Keratinocyte (primary cell): ENCODE data around the gene LBP.

Source experiments
- CTCF ChIP-seq, 3 experiments: IDR thresholded peaks in 1 of 3; conservative IDR thresholded peaks in 1 of 3; optimal IDR thresholded peaks in 1 of 3; 2 replicates in 2 of 3; 3 replicates in 1 of 3; pipeline versions ENCODE3 to v1.5.1; 2011; ENCODE audit warnings: low read length in 3 of 3, mild to moderate bottlenecking in 3 of 3, moderate library complexity in 2 of 3, control low read depth in 1 of 3, inconsistent platforms in 1 of 3; ENCODE audit not compliant: insufficient read depth in 2 of 3; ENCODE audit errors: extremely low read depth in 1 of 3
- EZH2 ChIP-seq: IDR thresholded peaks from one replicate; pipeline ENCODE4 v1.6.1; 2012; ENCODE audit warnings: inconsistent platforms, mild to moderate bottlenecking, low read length, moderate library complexity

GRCh38 chr20:38313676-38314075 lies 32.6 kb upstream of the LBP start:
- TF ChIP-seq CTCF (optimal IDR thresholded peaks at IDR 0.05 in 1 of 3, IDR thresholded peaks at IDR 0.05 in 1 of 3, conservative IDR thresholded peaks at IDR 0.05 in 1 of 3; ENCODE audit: extremely low read depth in 1 of 3, insufficient read depth in 2 of 3, low read length in 3 of 3) = no peak
- no peak for TF ChIP-seq EZH2
